Gastroesophageal sphincter (tissue), 3 donors: Measurements from ENCODE around the gene MED27.

Experiments used
- CTCF ChIP-seq, 4 experiments: fragments of 200-600 bp in 2 of 4; fragments of 450-650 bp in 2 of 4; sonication (generic) in 1 of 4; IDR thresholded peaks; one replicate each; pipeline ENCODE4 v1.5.1; 2017 to 2019; ENCODE audit warnings: antibody characterized with exemption in 4 of 4, mild to moderate bottlenecking in 2 of 4, moderate library complexity in 2 of 4
- POLR2A ChIP-seq, 2 donors: fragments of 450-650 bp; IDR thresholded peaks; one replicate each; pipeline ENCODE4 v1.6.1; 2017; ENCODE audit warnings: antibody characterized with exemption in 2 of 2, mild to moderate bottlenecking in 2 of 2, moderate library complexity in 1 of 2
- POLR2AphosphoS5 ChIP-seq: sonication (generic); formaldehyde crosslinking; IDR thresholded peaks from one replicate; pipeline ENCODE4 v1.6.1; 2017; ENCODE audit warnings: antibody characterized with exemption

- TF ChIP-seq POLR2A (IDR thresholded peaks at IDR 0.05) (no peak), CTCF (IDR thresholded peaks at IDR 0.05) (no peak), POLR2AphosphoS5 (no peak)
Observed at GRCh38 chr9:131994364-131995125, 85.1 kb downstream of the MED27 start.
